ENCODE results near the gene EMILIN3.

DNA sequence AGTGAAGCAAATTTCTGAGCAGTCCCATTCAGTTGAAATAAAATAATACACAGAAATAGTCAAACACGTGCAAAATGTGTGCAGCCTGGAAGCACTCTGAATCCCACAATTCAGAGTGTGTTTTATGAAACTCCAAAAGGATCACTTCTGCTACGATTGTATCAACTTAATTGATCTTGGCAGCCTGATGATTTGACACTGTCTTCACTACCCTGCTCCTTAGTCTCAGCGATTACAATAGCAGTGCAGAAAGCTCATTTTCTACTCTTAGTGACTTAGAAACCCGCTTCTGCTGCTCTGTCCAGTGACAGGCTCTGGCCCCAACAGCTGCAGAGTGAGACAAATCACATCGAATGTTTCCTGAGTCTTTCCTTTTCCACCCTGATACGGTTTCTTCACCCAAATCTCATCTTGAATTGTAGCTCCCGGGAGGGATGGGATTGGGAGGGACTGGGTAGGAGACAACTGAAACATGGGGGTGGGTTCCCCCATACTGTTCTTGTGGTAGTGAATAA is 16.2 kb upstream of the EMILIN3 start:
- TF ChIP-seq, protein P1, sequence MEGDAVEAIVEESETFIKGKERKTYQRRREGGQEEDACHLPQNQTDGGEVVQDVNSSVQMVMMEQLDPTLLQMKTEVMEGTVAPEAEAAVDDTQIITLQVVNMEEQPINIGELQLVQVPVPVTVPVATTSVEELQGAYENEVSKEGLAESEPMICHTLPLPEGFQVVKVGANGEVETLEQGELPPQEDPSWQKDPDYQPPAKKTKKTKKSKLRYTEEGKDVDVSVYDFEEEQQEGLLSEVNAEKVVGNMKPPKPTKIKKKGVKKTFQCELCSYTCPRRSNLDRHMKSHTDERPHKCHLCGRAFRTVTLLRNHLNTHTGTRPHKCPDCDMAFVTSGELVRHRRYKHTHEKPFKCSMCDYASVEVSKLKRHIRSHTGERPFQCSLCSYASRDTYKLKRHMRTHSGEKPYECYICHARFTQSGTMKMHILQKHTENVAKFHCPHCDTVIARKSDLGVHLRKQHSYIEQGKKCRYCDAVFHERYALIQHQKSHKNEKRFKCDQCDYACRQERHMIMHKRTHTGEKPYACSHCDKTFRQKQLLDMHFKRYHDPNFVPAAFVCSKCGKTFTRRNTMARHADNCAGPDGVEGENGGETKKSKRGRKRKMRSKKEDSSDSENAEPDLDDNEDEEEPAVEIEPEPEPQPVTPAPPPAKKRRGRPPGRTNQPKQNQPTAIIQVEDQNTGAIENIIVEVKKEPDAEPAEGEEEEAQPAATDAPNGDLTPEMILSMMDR (IDR thresholded peaks at IDR 0.05), result no peak
- no peak for TF ChIP-seq ZFX (IDR thresholded peaks at IDR 0.05; ENCODE audit: borderline replicate concordance)
